ENCODE results near the gene AMOTL2. TPM values are rescaled to one million over a fixed set of nuclear protein-coding genes. Genes with fewer than 3 reads are reported as not detected.

AMOTL2 gene
- total RNA-seq, 1 donor from 2014 or later: 281 TPM

GRCh38 chr3:134365766-134366065 is 8.5 kb downstream of the AMOTL2 start:
- Mint-ChIP-seq H3K4me3 (no peak overlapping the region), H3K27me3 (ENCODE audit: low read depth) (no peaks in the 10 kb centered on the region), H3K9me3 (no peaks in the 10 kb centered on the region), H3K36me3 (peaks cover 30% of the 10 kb centered on the region), H3K4me1 (peaks cover 57% of the 10 kb centered on the region), H3K27ac (peak overlapping the region; percentile 98)
- TF ChIP-seq, protein P1, sequence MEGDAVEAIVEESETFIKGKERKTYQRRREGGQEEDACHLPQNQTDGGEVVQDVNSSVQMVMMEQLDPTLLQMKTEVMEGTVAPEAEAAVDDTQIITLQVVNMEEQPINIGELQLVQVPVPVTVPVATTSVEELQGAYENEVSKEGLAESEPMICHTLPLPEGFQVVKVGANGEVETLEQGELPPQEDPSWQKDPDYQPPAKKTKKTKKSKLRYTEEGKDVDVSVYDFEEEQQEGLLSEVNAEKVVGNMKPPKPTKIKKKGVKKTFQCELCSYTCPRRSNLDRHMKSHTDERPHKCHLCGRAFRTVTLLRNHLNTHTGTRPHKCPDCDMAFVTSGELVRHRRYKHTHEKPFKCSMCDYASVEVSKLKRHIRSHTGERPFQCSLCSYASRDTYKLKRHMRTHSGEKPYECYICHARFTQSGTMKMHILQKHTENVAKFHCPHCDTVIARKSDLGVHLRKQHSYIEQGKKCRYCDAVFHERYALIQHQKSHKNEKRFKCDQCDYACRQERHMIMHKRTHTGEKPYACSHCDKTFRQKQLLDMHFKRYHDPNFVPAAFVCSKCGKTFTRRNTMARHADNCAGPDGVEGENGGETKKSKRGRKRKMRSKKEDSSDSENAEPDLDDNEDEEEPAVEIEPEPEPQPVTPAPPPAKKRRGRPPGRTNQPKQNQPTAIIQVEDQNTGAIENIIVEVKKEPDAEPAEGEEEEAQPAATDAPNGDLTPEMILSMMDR (IDR thresholded peaks at IDR 0.05; ENCODE audit: unreplicated experiment): no peak
- DNase-seq (ENCODE audit: low spot score in 2 of 2, unreplicated experiment in 2 of 2): no peak

- TF ChIP-seq, protein P1 (IDR thresholded peaks at IDR 0.05; ENCODE audit: unreplicated experiment): no peak
- Mint-ChIP-seq H3K4me1 (peaks cover 55% of the 10 kb centered on the region), H3K27ac (peak overlapping the region; percentile 98), H3K9me3 (no peaks in the 10 kb centered on the region), H3K4me3 (peak overlapping the region; percentile 43), H3K27me3 (ENCODE audit: low read depth) (no peaks in the 10 kb centered on the region), H3K36me3 (peaks cover 34% of the 10 kb centered on the region)
- DNase-seq (ENCODE audit: low spot score in 2 of 2, unreplicated experiment in 2 of 2): no peak
Observed at GRCh38 chr3:134364936-134365765, 9.1 kb downstream of the AMOTL2 start.

DNA sequence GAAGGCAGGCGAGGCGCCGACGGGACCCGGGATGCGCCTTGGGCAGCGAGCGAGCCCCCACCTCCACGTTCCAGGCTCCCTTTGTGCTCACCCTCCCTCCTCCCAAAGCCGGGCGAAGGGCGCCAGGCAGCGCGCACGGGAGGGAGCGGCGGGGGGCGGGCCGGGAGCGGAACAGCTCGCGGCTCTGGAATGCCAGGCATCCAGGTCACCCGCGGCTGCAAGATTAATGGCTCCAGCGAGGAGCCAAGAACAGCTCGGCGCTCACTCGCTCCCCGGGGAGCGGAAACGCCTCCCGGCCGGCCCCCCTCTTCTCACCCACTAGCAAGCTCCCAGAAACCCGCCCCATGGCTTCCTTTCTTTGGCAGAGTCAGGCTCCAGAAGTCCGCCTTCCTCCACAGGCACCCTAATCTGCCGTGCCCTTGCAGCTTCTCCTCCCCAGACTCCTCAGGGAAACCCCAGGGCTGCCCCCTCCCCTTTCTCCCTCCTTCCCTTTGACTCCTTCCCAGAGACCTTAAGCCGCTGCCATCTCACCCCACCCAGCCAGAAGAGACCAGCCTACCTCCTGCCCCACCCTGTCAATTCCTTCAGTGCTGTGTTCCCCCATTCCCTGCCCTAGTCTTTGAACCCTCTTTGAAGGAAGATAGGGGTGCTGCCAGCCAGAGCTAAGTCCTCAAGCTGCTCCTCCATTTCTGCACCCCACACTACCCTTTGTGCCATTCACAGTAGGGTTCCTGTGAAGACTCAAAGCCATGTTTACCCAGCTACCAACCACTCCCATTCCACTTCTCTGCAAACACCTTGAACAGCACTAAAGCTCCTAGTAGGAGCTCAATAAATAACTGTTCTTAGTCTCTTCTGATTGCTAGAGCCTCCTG is 9.9 kb downstream of the AMOTL2 start:
- H3K36me3 Mint-ChIP-seq: peaks cover 28% of the 10 kb centered on the region
- DNase-seq (ENCODE audit: low spot score in 2 of 2, unreplicated experiment in 2 of 2): peak; percentile 93 to 94
- H3K9me3 Mint-ChIP-seq: no peaks in the 10 kb centered on the region
- H3K4me1 Mint-ChIP-seq: peaks cover 53% of the 10 kb centered on the region
- peak overlapping the region; percentile 43 for H3K4me3 Mint-ChIP-seq
- TF ChIP-seq, protein P1 (IDR thresholded peaks at IDR 0.05; ENCODE audit: unreplicated experiment): no peak
- H3K27ac Mint-ChIP-seq: peak overlapping the region; percentile 98
- H3K27me3 Mint-ChIP-seq (ENCODE audit: low read depth): no peaks in the 10 kb centered on the region

GRCh38 chr3:134363381-134363755 is 10.9 kb downstream of the AMOTL2 start:
- Mint-ChIP-seq H3K36me3 (peaks cover 26% of the 10 kb centered on the region), H3K4me3 (peak overlapping the region; percentile 31), H3K27me3 (ENCODE audit: low read depth) (no peaks in the 10 kb centered on the region), H3K27ac (peak overlapping the region; percentile 98), H3K4me1 (peaks cover 54% of the 10 kb centered on the region), H3K9me3 (no peaks in the 10 kb centered on the region)
- DNase-seq (ENCODE audit: low spot score in 2 of 2, unreplicated experiment in 2 of 2): no peak
- TF ChIP-seq, protein P1 (IDR thresholded peaks at IDR 0.05; ENCODE audit: unreplicated experiment): no peak

DNA sequence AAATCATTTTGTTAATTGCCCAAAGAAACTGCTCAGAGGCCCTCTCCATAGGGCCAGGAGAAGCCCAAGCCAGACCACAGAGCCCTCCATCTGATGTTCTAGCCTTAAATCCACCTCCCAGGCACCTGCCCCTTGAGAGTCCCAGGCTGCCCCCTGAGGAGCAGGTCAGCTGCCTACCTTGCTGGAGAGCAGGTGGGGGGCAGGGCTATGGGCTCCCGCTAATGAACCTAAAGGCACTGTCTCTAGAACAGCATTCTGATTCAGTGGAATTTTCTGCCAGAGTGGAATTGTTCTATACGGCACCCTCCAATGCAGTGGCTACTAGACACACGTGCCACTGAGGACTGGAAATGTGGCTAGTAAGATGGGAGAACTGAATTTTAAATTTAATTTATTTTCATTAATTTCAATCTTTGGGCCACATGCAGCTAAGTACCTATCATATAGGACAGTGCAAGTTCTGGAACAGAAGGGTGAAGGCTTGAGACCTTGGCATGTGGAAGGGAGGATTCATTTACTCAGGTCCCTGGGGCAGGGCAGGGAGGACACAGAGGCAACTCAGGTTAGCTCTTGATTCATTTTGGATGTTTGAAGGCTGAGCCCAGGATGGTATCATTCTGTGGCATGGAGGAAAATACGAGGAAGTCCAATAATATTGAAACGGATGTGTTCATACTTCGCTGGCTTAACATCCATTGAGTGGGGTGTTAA is 11.4 kb downstream of the AMOTL2 start:
- Mint-ChIP-seq H3K36me3 (peaks cover 24% of the 10 kb centered on the region), H3K27ac (peak overlapping the region; percentile 98), H3K27me3 (ENCODE audit: low read depth) (no peaks in the 10 kb centered on the region), H3K4me3 (peak overlapping the region; percentile 31), H3K9me3 (no peaks in the 10 kb centered on the region), H3K4me1 (peaks cover 57% of the 10 kb centered on the region)
- DNase-seq (ENCODE audit: low spot score in 2 of 2, unreplicated experiment in 2 of 2): peak in 1 of 2 experiments; percentile 35
- TF ChIP-seq, protein P1 (IDR thresholded peaks at IDR 0.05; ENCODE audit: unreplicated experiment): no peak
